SKM-1 treated with dmso at 0.1 percent for 144 hours (cell line): ENCODE results near the gene ARHGAP15.

Experiments used
- DNase-seq: peaks from one replicate; lab custom pipeline; 2025; ENCODE audit not compliant: unreplicated experiment; lab: John Stamatoyannopoulos, UW

ARHGAP15 gene

GRCh38 chr2:143705108-143705707 lies 576.0 kb downstream of the ARHGAP15 start:
- DNase-seq = no peak

GRCh38 chr2:143706354-143706753 lies 577.1 kb downstream of the ARHGAP15 start:
- DNase-seq = no peak

- no peak for DNase-seq
Measured at GRCh38 chr2:143708682-143709081, 579.5 kb downstream of the ARHGAP15 start.

- DNase-seq = no peak
Measured at GRCh38 chr2:143710196-143710595, 581.0 kb downstream of the ARHGAP15 start.

- no peak for DNase-seq
Measured at GRCh38 chr2:143710879-143711278, 581.7 kb downstream of the ARHGAP15 start.

- DNase-seq = no peak
Measured at GRCh38 chr2:143716522-143716921, 587.3 kb downstream of the ARHGAP15 start.

GRCh38 chr2:143717053-143717452 lies 587.8 kb downstream of the ARHGAP15 start:
- no peak for DNase-seq

GRCh38 chr2:143717536-143718168 lies 588.4 kb downstream of the ARHGAP15 start:
- no peak for DNase-seq

- no peak for DNase-seq
Measured at GRCh38 chr2:143718745-143719144, 589.5 kb downstream of the ARHGAP15 start.

GRCh38 chr2:143719406-143719805 lies 590.2 kb downstream of the ARHGAP15 start:
- no peak for DNase-seq

GRCh38 chr2:143720095-143720664 lies 591.0 kb downstream of the ARHGAP15 start:
- DNase-seq = no peak

- DNase-seq = no peak
Measured at GRCh38 chr2:143725400-143725799, 596.2 kb downstream of the ARHGAP15 start.

- no peak for DNase-seq
Measured at GRCh38 chr2:143726151-143726845, 597.1 kb downstream of the ARHGAP15 start.

GRCh38 chr2:143728498-143728897 lies 599.3 kb downstream of the ARHGAP15 start:
- no peak for DNase-seq

GRCh38 chr2:143729296-143729814 lies 600.1 kb downstream of the ARHGAP15 start:
- DNase-seq = no peak

GRCh38 chr2:143730155-143730952 lies 601.1 kb downstream of the ARHGAP15 start:
- no peak for DNase-seq

- DNase-seq = no peak
Measured at GRCh38 chr2:143730953-143731260, 601.7 kb downstream of the ARHGAP15 start.

- DNase-seq = no peak
Measured at GRCh38 chr2:143732076-143732475, 602.9 kb downstream of the ARHGAP15 start.

GRCh38 chr2:143732871-143733270 lies 603.7 kb downstream of the ARHGAP15 start:
- no peak for DNase-seq

- no peak for DNase-seq
Measured at GRCh38 chr2:143734507-143734906, 605.3 kb downstream of the ARHGAP15 start.

GRCh38 chr2:143736904-143737303 lies 607.7 kb downstream of the ARHGAP15 start:
- no peak for DNase-seq
